NT2/D1 (cell line): Measurements from ENCODE around the gene SLC35E1.

Source experiments
- SUZ12 ChIP-seq: IDR thresholded peaks from 2 replicates; pipeline ENCODE4 v1.6.1; 2011; ENCODE audit not compliant: insufficient read length, insufficient read depth; ENCODE audit errors: extremely low read depth
- YY1 ChIP-seq: IDR thresholded peaks from 2 replicates; pipeline ENCODE4 v1.6.1; 2011; ENCODE audit not compliant: insufficient read length, insufficient read depth
- ZNF274 ChIP-seq: IDR thresholded peaks from 2 replicates; pipeline ENCODE4 v1.6.1; 2011; ENCODE audit warnings: mild to moderate bottlenecking, low read depth, low read length

DNA sequence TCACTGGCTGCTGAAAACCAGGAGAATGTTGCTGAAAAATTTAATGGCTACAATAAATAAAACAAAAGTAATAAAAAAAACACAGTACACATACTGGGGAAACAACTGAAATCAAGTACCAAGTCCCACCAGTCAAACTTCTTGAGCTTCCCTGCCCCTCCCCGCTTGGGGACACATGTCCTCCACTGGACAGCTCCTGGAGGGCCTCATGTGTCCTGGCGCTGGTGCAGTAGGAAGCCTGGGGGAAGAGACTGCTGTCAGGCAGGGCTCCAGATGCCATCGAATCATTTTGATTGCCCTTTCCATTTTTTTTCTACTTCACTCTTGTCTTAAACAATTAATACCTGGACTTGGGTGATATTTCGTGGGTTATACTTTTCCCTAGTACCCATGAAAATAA is 26.6 kb upstream of the SLC35E1 start:
- TF ChIP-seq SUZ12 (no peak), YY1 (no peak), ZNF274 (no peak)
